NCI-H69 (cell line): Measurements from ENCODE around the gene SSH2.

Experiments used
- DNase-seq: peaks from one replicate; lab custom pipeline; 2025; lab: John Stamatoyannopoulos, UW

Gene SSH2

GRCh38 chr17:29577001-29577370 is 353.0 kb downstream of the SSH2 start:
- DNase-seq: no peak

- no peak for DNase-seq
These were observed 353.6 kb downstream of the SSH2 start for GRCh38 chr17:29576214-29577000.
